GM15510 (cell line): ENCODE results near the gene DYSF.

Experiments
- POLR2A ChIP-seq: IDR thresholded peaks from 3 replicates; pipeline ENCODE4 v1.6.1; 2011; ENCODE audit warnings: borderline replicate concordance; ENCODE audit not compliant: insufficient read length; ENCODE audit errors: extremely low read depth

DYSF gene

GRCh38 chr2:71464389-71464788 is 11.0 kb downstream of the DYSF start:
- TF ChIP-seq POLR2A, result no peak

GRCh38 chr2:71465356-71465755 is 12.0 kb downstream of the DYSF start:
- TF ChIP-seq POLR2A, result no peak

- TF ChIP-seq POLR2A, result no peak
These were observed 12.6 kb downstream of the DYSF start for GRCh38 chr2:71465961-71466300.

GRCh38 chr2:71466301-71467179 is 13.2 kb downstream of the DYSF start:
- TF ChIP-seq POLR2A, result no peak

GRCh38 chr2:71467180-71467815 is 13.9 kb downstream of the DYSF start:
- no peak for TF ChIP-seq POLR2A

- no peak for TF ChIP-seq POLR2A
These were observed 15.1 kb downstream of the DYSF start for GRCh38 chr2:71468279-71469015.

- no peak for TF ChIP-seq POLR2A
These were observed 16.3 kb downstream of the DYSF start for GRCh38 chr2:71469403-71470398.

- TF ChIP-seq POLR2A, result no peak
These were observed 17.9 kb downstream of the DYSF start for GRCh38 chr2:71471276-71471675.

GRCh38 chr2:71472019-71472418 is 18.7 kb downstream of the DYSF start:
- no peak for TF ChIP-seq POLR2A

- TF ChIP-seq POLR2A, result no peak
These were observed 20.1 kb downstream of the DYSF start for GRCh38 chr2:71473346-71474031.

- no peak for TF ChIP-seq POLR2A
These were observed 20.9 kb downstream of the DYSF start for GRCh38 chr2:71474116-71474743.

- TF ChIP-seq POLR2A, result no peak
These were observed 21.5 kb downstream of the DYSF start for GRCh38 chr2:71474744-71475397.

GRCh38 chr2:71476495-71476894 is 23.1 kb downstream of the DYSF start:
- no peak for TF ChIP-seq POLR2A

GRCh38 chr2:71477231-71477691 is 23.9 kb downstream of the DYSF start:
- TF ChIP-seq POLR2A, result no peak
